H1 (cell line): ENCODE results near the gene SLC7A8. TPM values are rescaled to one million over a fixed set of nuclear protein-coding genes. Genes with fewer than 3 reads are reported as not detected.

ENCODE experiments used
- CTCF ChIA-PET: fragments of 300-600 bp; sonication (Branson Sonifier 250); formaldehyde crosslinking; loops from one replicate; lab custom pipeline; 2021; ENCODE audit not compliant: partially characterized antibody; lab: Charles Lee
- POLR2A ChIA-PET: fragments of 300-600 bp; sonication (Branson Sonifier 250); formaldehyde crosslinking; loops from one replicate; lab custom pipeline; 2021; ENCODE audit warnings: inconsistent platforms; ENCODE audit not compliant: partially characterized antibody; lab: Charles Lee
- DNase-seq, 2 experiments: peaks; one replicate each; pipeline versions ENCODE4 v3.0.0 to v3.0.0-alpha.2; 2010 to 2022; ENCODE audit warnings: low spot score in 2 of 2, low read depth in 1 of 2, mixed read lengths in 1 of 2
- FAIRE-seq: peaks from 2 replicates; lab custom pipeline; 2011; peaks lifted over from hg19 to GRCh38; lab: Jason Lieb, UNC
- H2AFZ ChIP-seq: 2 replicates; pipeline ENCODE4 v1.8.1; 2012; ENCODE audit warnings: low read length, inconsistent platforms
- H2AK5ac ChIP-seq: 2 replicates; pipeline ENCODE4 v1.6.1; 2013; ENCODE audit warnings: low read depth, low read length
- H2BK120ac ChIP-seq: replicated peaks from 2 replicates; pipeline ENCODE3; 2013; ENCODE audit warnings: low read depth, low read length, inconsistent platforms
- H2BK12ac ChIP-seq: 2 replicates; pipeline ENCODE4 v1.6.1; 2013; ENCODE audit warnings: low read depth, low read length
- H2BK15ac ChIP-seq: 2 replicates; pipeline ENCODE4 v1.6.1; 2013; ENCODE audit warnings: low read length
- H2BK20ac ChIP-seq: 2 replicates; pipeline ENCODE4 v1.6.1; 2013; ENCODE audit warnings: low read length
- H2BK5ac ChIP-seq: 2 replicates; pipeline ENCODE4 v1.6.1; 2013; ENCODE audit warnings: low read depth, low read length
- H3K14ac ChIP-seq: 2 replicates; pipeline ENCODE4 v1.6.1; 2013; ENCODE audit warnings: inconsistent platforms; ENCODE audit not compliant: insufficient read length
- H3K18ac ChIP-seq: 2 replicates; pipeline ENCODE4 v1.6.1; 2013; ENCODE audit warnings: low read length; ENCODE audit errors: extremely low read depth
- H3K23ac ChIP-seq: 2 replicates; pipeline ENCODE4 v1.6.1; 2013; ENCODE audit warnings: inconsistent platforms; ENCODE audit not compliant: insufficient read length
- H3K23me2 ChIP-seq: 2 replicates; pipeline ENCODE4 v1.6.1; 2013; ENCODE audit warnings: low read depth, low read length
- H3K27ac ChIP-seq: 2 replicates; pipeline ENCODE4 v1.6.1; 2011; ENCODE audit warnings: low read depth, low read length, inconsistent platforms
- H3K27me3 ChIP-seq, 4 experiments: replicated peaks in 1 of 4; 1 replicate in 1 of 4; 2 replicates in 3 of 4; pipeline versions ENCODE4 v1.6.1 to v1.8.1; 2011 to 2013; ENCODE audit warnings: low read length in 3 of 4, mild to moderate bottlenecking in 3 of 4, inconsistent platforms in 2 of 4, mixed read lengths in 2 of 4, moderate library complexity in 1 of 4; ENCODE audit not compliant: control insufficient read depth in 3 of 4, insufficient read depth in 3 of 4; ENCODE audit errors: extremely low read depth in 1 of 4
- H3K36me3 ChIP-seq, 4 experiments: 2 replicates each; pipeline versions ENCODE4 v1.6.1 to v1.8.1; 2011 to 2013; ENCODE audit warnings: mild to moderate bottlenecking in 4 of 4, low read length in 3 of 4, moderate library complexity in 2 of 4, control low read depth in 1 of 4, inconsistent platforms in 1 of 4; ENCODE audit not compliant: insufficient read depth in 4 of 4, control insufficient read depth in 2 of 4
- H3K4ac ChIP-seq: replicated peaks from 2 replicates; pipeline ENCODE3; 2013; ENCODE audit warnings: low read length, low read depth, mixed read lengths, inconsistent platforms; ENCODE audit not compliant: insufficient read length
- H3K4me1 ChIP-seq, 4 experiments: replicated peaks in 1 of 4; 1 replicate in 1 of 4; 2 replicates in 3 of 4; pipeline versions ENCODE4 v1.6.1 to v1.8.1; 2011 to 2013; ENCODE audit warnings: low read length in 3 of 4, inconsistent platforms in 2 of 4, mixed read lengths in 1 of 4; ENCODE audit not compliant: insufficient read depth in 4 of 4, control insufficient read depth in 3 of 4
- H3K4me2 ChIP-seq, 2 experiments: 2 replicates each; pipeline versions ENCODE4 v1.6.1 to v1.8.1; 2011 to 2013; ENCODE audit warnings: low read depth in 2 of 2, low read length in 2 of 2, control low read depth in 1 of 2, inconsistent platforms in 1 of 2, mild to moderate bottlenecking in 1 of 2; ENCODE audit not compliant: insufficient read depth in 1 of 2
- H3K4me3 ChIP-seq, 4 experiments: fragments of 200-600, 300-600 bp in 1 of 4; sonication (generic), shearing (Covaris generic), sonication (Bioruptor Twin) in 1 of 4; 2 replicates each; pipeline versions ENCODE4 v1.5.1 to v1.8.1; 2011 to 2016; ENCODE audit warnings: low read length in 4 of 4, low read depth in 3 of 4, control low read depth in 2 of 4, inconsistent platforms in 2 of 4, mild to moderate bottlenecking in 2 of 4, mixed read lengths in 1 of 4, moderate library complexity in 1 of 4; ENCODE audit not compliant: insufficient read depth in 2 of 4; ENCODE audit errors: extremely low read depth in 1 of 4
- H3K56ac ChIP-seq: replicated peaks from 2 replicates; pipeline ENCODE3; 2013; ENCODE audit warnings: low read depth, mild to moderate bottlenecking, mixed read lengths, low read length, inconsistent platforms; ENCODE audit not compliant: insufficient read length
- H3K79me1 ChIP-seq: 2 replicates; pipeline ENCODE4 v1.6.1; 2013; ENCODE audit warnings: low read depth, low read length, control low read depth
- H3K79me2 ChIP-seq, 2 experiments: 2 replicates each; pipeline versions ENCODE4 v1.6.1 to v1.8.1; 2012 to 2013; ENCODE audit warnings: low read length in 2 of 2, mild to moderate bottlenecking in 2 of 2, inconsistent platforms in 1 of 2; ENCODE audit not compliant: insufficient read depth in 2 of 2, control insufficient read depth in 1 of 2
- H3K9ac ChIP-seq, 4 experiments: replicated peaks in 1 of 4; 1 replicate in 1 of 4; 2 replicates in 3 of 4; pipeline versions ENCODE4 v1.6.1 to v1.8.1; 2011 to 2013; ENCODE audit warnings: low read depth in 3 of 4, low read length in 3 of 4, control low read depth in 2 of 4, mild to moderate bottlenecking in 2 of 4, moderate library complexity in 2 of 4, inconsistent platforms in 1 of 4; ENCODE audit errors: extremely low read depth in 1 of 4
- H3K9me3 ChIP-seq, 2 experiments: 2 replicates each; pipeline versions ENCODE4 v1.6.1 to v1.8.1; 2012 to 2013; ENCODE audit warnings: mild to moderate bottlenecking in 2 of 2, moderate library complexity in 2 of 2, control low read depth in 1 of 2, inconsistent platforms in 1 of 2, low read depth in 1 of 2, low read length in 1 of 2, mixed read lengths in 1 of 2; ENCODE audit not compliant: insufficient read depth in 2 of 2
- H4K20me1 ChIP-seq, 2 experiments: replicated peaks in 1 of 2; 2 replicates each; pipeline versions ENCODE3 to v1.8.1; 2011 to 2013; ENCODE audit warnings: inconsistent platforms in 2 of 2, low read length in 2 of 2, mild to moderate bottlenecking in 1 of 2; ENCODE audit not compliant: insufficient read depth in 2 of 2, control insufficient read depth in 1 of 2
- H4K5ac ChIP-seq: 2 replicates; pipeline ENCODE4 v1.6.1; 2013; ENCODE audit warnings: low read length, low read depth, mixed read lengths, inconsistent platforms; ENCODE audit not compliant: insufficient read length
- H4K8ac ChIP-seq: 2 replicates; pipeline ENCODE4 v1.8.0; 2013; ENCODE audit warnings: mild to moderate bottlenecking, moderate library complexity, low read length, inconsistent platforms; ENCODE audit not compliant: insufficient read depth; ENCODE audit errors: extremely low read depth
- H4K91ac ChIP-seq: replicated peaks from 2 replicates; pipeline ENCODE3; 2013; ENCODE audit warnings: low read length, mixed read lengths, inconsistent platforms; ENCODE audit not compliant: insufficient read length
- BACH1 ChIP-seq: IDR thresholded peaks from 2 replicates; pipeline ENCODE4 v1.6.1; 2012; ENCODE audit warnings: low read length, improper control_type of control experiment
- MAFK ChIP-seq: IDR thresholded peaks from 2 replicates; pipeline ENCODE4 v1.6.1; 2012; ENCODE audit warnings: low read depth, mild to moderate bottlenecking, improper control_type of control experiment, low read length
- PHF8 ChIP-seq: fragments of 200-600 bp; sonication (generic); conservative IDR thresholded peaks from 2 replicates; pipeline ENCODE4 v1.7.1; 2012; ENCODE audit warnings: low read depth, mild to moderate bottlenecking, inconsistent platforms, low read length, moderate library complexity
- WGBS, 2 experiments: shearing (Covaris generic) in 1 of 2; methylation state at CpG; one replicate each; pipeline versions ENCODE4 v1.1.6 to v1.1.7; 2013 to 2015; ENCODE audit warnings: low lambda C conversion rate in 2 of 2, mixed read lengths in 2 of 2, inconsistent platforms in 1 of 2, low coverage in 1 of 2, missing lambda C conversion rate in 1 of 2; ENCODE audit not compliant: insufficient replicate concordance in 2 of 2, insufficient coverage in 1 of 2, insufficient read length in 1 of 2; ENCODE audit errors: extremely low coverage in 1 of 2, missing lambda C conversion rate in 1 of 2; 5-methylcytosine and 5-hydroxymethylcytosine counted together
- polyA plus RNA-seq, 7 experiments: library from polyadenylated mRNA; depleted of rRNA in 3 of 7; stranded (reverse) in 5 of 7; unstranded in 2 of 7; fragments of >200 nt in 5 of 7; fragments of 200-250 nt in 2 of 7; gene quantifications; 1 replicate in 5 of 7; 2 replicates in 1 of 7; 4 replicates in 1 of 7; pipeline versions ENCODE4 v1.2.1 to v1.2.3, GENCODE V29; 2011 to 2013; ENCODE audit warnings: missing spikeins in 2 of 7, mixed read lengths in 2 of 7
- total RNA-seq: library from RNA; stranded (reverse); fragmentation: NEBNext Ultra II Directional; extraction: Animal tissue kit (Norgen Biotek cat#: 25700); gene quantifications from 2 replicates; pipeline ENCODE4 v1.2.1, GENCODE V29; 2021

The SLC7A8 gene
- total and polyA plus RNA-seq, 2 of the 8 experiments (the other 6 are each of a cell fraction or from before 2014, with no cell fraction given): 182 to 204 TPM

DNA sequence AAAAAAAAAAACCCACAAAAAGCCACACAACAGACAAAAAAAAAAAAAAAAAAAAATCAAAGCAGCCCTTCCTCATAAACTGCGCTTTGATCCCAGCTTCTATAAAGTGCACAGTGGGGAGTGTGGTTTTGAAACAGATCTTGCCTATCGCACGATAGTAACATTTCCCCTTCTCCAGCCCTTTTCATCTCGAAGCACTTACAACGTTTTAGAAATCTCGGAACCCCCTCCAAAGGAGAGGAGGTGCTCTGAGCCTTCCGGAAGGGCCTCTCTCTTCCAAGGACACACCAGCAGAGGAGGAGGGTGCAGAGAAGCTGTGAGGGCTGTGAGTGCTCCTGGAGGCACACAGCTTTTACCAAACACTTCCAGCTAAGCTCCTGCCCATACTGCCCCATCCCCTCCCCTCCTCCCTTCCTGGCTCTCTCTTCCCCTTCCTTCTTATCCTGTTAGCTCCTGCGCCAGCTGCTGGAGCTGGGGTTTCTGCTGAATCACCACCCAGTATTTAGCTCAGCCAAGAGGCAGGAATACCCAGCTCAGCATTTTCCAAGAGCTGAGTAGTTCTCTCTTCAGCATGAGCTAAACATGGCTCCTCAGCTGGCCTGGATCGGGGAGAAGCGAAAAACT, 28.4 kb downstream of the SLC7A8 start:
- no peak overlapping the region for H3K4me3 ChIP-seq
- no peak overlapping the region for H2BK15ac ChIP-seq
- no peak overlapping the region for H4K5ac ChIP-seq
- H2BK120ac ChIP-seq: no peak overlapping the region
- H3K79me2 ChIP-seq: no peaks in the 10 kb centered on the region
- no peaks in the 10 kb centered on the region for H3K9me3 ChIP-seq
- peak overlapping the region; percentile 32; the same call in 1 of the 2 replicates for H2AK5ac ChIP-seq
- WGBS, 2 experiments: 88% methylated on average over 10 of the region's 10 CpGs; no CpG with 5 or more reads in 1 of the 2 experiments
- H3K9ac ChIP-seq: peak overlapping the region in 1 of 4 experiments; percentile 24; a peak in 1 of 7 replicates
- FAIRE-seq (no peak), DNase-seq (peak in 1 of 2 experiments; percentile 48)
- no peak overlapping the region for H3K23ac ChIP-seq
- no peaks in the 10 kb centered on the region; the same call in 1 of the 2 replicates for H3K79me1 ChIP-seq
- H2BK20ac ChIP-seq: no peak overlapping the region
- peaks cover 8 to 31% (median 19%) of the 10 kb centered on the region in 4 experiments; a peak in 7 of 8 replicates for H3K36me3 ChIP-seq
- H3K18ac ChIP-seq: 0 out of 2 replicates have a peak overlapping the region, but pooled peaks have one; percentile 52
- H3K4me1 ChIP-seq: peaks cover 11 to 22% (median 15%) of the 10 kb centered on the region in 4 experiments
- no peak overlapping the region for H3K4ac ChIP-seq
- 0 out of 2 replicates have a peak overlapping the region, but pooled peaks have one; percentile 8 for H3K27ac ChIP-seq
- 0 out of 2 replicates have a peak overlapping the region, but pooled peaks have one; percentile 71 for H2BK5ac ChIP-seq
- no peaks in the 10 kb centered on the region for H4K20me1 ChIP-seq
- ChIA-PET POLR2A (interaction anchor here (0.7 to 2.6 kb wide), 7 partner anchors 9 to 173 kb away, joined by 3 to 10 read pairs (median 3); partner anchors contain the start of gene AJUBA), CTCF (interaction anchor here (0.7 to 2.3 kb wide), 10 partner anchors 8 to 109 kb away, joined by 3 to 9 read pairs (median 6); no protein-coding TSS in a partner anchor)
- no peak overlapping the region; a peak in 1 of 4 replicates for H3K4me2 ChIP-seq
- no peaks in the 10 kb centered on the region for H3K27me3 ChIP-seq
- no peak overlapping the region for H3K14ac ChIP-seq
- H3K23me2 ChIP-seq: no peaks in the 10 kb centered on the region
- peak overlapping the region; percentile 11 for H4K91ac ChIP-seq
- H3K56ac ChIP-seq: no peak overlapping the region
- 0 out of 2 replicates have a peak overlapping the region, but pooled peaks have one; percentile 6 for H2BK12ac ChIP-seq
- H4K8ac ChIP-seq: no peak overlapping the region
- H2AFZ ChIP-seq: no peak overlapping the region
- TF ChIP-seq BACH1: peak; percentile 98
- TF ChIP-seq PHF8: no peak
- TF ChIP-seq MAFK: peak; percentile 91
